HTR-8/SVneo (cell line): Measurements from ENCODE around the gene IL1RAPL1.

Source experiments
- DNase-seq: peaks from one replicate; pipeline ENCODE4 v3.0.0; 2011; ENCODE audit warnings: low spot score, mixed read lengths; ENCODE audit not compliant: insufficient read length
- FAIRE-seq: peaks from 2 replicates; lab custom pipeline; 2011; peaks lifted over from hg19 to GRCh38; lab: Jason Lieb, UNC

IL1RAPL1 gene

DNA sequence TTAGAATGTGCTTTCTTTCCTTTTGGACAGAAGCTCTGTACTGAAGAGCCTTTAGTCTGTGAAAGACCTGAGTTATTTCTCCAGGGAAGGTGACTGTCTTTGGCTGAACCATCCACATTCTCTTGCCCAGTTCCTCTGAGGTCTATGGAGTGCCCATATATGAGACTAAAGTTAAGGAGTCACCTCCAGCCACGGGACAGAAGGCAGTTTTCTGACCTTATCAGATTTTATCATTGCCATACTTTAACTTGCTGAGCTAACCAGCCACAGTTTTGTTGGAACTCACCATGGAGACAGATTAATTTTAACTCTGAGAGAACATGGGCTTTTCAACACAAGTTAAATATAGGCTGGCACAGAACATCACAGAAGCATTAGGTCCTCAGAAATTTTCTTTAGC lies 26.3 kb downstream of the IL1RAPL1 start:
- FAIRE-seq (no peak), DNase-seq (no peak)

GRCh38 chrX:28625223-28625622 lies 38.0 kb downstream of the IL1RAPL1 start:
- DNase-seq = no peak
- FAIRE-seq = no peak

- DNase-seq (no peak), FAIRE-seq (no peak)
Observed at GRCh38 chrX:28626515-28626914, 39.3 kb downstream of the IL1RAPL1 start.

DNA sequence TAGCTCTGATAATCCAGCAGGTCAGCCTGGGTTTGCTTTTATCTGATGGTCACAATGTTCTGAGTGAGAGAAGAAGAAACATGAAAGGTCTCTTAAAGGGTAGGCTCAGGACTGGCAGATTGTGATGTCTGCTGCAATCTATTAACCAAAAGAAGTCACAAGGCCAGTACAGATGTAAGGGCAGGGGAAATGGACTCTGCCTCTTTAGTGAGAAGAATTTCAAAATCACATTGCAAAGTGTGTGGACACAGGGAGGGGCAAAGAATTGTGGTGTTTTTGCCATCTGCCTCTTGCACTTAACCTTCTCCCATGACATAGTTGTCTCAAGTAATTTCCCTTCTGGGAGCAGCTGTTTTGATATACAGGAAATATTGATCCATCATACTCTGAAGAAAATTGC lies 40.9 kb downstream of the IL1RAPL1 start:
- FAIRE-seq (no peak), DNase-seq (no peak)

DNA sequence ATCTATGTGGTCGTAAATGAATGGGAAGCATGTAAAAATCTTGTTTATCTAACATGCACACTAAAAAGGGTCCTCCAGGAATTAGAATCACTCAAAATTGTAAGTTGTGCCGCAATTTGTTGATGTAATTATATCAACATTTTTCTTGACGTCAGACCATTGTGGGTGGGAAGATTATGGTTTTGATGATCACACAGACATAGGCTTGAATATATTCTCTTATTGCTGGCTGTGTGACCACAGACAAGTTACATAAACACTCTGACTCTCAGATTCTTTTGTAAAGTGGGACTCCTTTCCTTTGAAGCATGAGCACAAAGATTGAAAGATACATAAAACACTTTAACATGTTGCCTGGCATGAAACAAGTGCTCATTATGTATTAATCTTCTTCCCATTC lies 51.5 kb downstream of the IL1RAPL1 start:
- FAIRE-seq (no peak), DNase-seq (no peak)

- no peak for DNase-seq
- FAIRE-seq = no peak
Observed at GRCh38 chrX:28639451-28639850, 52.2 kb downstream of the IL1RAPL1 start.

DNA sequence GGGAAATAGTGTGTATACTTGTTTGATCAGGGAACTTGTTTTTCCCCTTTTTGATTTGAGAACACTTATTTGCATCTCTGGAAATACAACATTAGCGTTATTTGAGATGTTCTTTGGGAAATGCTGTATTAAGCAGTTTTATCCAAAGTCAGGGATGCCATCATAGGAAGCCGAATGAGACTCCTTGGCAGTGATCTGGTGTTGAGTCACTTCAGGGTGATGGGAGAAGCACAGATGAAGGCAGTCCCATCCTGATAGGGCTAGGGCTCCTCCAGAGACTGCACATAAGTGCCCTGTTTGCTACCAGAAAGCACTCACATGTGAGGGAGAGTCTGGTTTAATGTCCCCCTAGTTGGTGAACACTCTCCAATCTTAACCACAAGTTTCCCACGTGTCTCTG lies 62.3 kb downstream of the IL1RAPL1 start:
- DNase-seq (no peak), FAIRE-seq (no peak)

DNA sequence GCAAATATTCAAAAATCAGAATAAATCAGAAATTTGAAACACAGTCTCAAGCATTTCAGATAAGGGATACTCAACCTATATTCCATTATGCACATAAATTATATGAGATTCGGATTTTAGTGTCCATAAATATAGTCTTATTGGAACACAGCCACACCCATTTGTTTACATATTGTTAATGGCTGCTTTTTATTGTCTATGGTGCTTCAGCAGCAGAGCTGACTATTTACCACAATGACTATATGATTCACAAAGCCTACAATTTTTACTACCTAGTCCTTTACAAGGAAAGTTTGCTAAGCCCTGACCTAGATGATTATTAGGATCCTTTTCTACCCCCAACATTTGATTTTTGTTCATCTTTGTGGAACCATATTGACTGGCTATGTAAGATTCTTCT lies 63.9 kb downstream of the IL1RAPL1 start:
- FAIRE-seq (no peak), DNase-seq (no peak)

- FAIRE-seq = no peak
Observed at GRCh38 chrX:28659269-28659668, 72.0 kb downstream of the IL1RAPL1 start.

DNA sequence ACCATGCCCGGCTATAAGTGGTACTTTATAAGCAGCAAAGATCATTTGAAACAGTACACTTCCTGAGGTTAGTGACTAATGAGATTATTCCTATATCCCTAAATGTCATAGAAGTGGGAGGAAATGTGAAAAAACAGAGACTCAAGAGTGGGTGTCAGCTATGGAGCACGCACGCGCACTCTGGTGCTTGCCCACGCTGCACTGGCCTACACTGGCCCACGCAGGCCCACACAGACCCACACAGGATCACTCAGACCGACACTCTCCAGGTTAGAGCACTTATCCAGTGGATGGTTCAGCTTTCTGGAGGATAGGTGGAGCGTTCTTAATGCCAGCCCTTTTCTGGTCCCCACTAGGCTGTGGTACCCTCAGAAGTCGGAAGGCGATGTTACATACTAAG lies 78.5 kb downstream of the IL1RAPL1 start:
- FAIRE-seq = no peak
- DNase-seq = no peak

More at GRCh38 chrX:28659269-28659668, 72.0 kb downstream of the IL1RAPL1 start:
- DNase-seq = no peak

- DNase-seq = no peak
- FAIRE-seq = no peak
Observed at GRCh38 chrX:28668303-28668702, 81.1 kb downstream of the IL1RAPL1 start.

DNA sequence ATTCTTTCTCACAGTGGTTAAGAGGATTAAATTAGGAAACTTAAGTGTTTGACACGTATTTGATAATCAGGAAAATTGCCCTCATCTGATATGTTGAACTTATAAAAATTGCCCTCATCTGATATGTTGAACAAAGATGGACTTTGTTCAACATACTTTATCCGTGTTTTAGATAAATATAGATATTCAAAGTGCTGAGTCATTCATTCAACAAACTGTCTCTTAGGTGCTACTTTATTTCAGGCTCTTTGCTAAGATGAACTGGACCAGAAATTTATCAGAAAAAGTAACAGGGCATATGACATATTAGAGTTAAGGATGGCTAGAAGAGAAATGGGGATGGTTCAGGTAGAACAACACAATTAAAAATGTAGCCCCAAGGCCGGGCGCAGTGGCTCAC lies 81.7 kb downstream of the IL1RAPL1 start:
- FAIRE-seq (no peak), DNase-seq (no peak)

- no peak for DNase-seq
- no peak for FAIRE-seq
Observed at GRCh38 chrX:28670074-28670473, 82.8 kb downstream of the IL1RAPL1 start.

GRCh38 chrX:28675173-28675572 lies 87.9 kb downstream of the IL1RAPL1 start:
- FAIRE-seq (no peak), DNase-seq (no peak)

DNA sequence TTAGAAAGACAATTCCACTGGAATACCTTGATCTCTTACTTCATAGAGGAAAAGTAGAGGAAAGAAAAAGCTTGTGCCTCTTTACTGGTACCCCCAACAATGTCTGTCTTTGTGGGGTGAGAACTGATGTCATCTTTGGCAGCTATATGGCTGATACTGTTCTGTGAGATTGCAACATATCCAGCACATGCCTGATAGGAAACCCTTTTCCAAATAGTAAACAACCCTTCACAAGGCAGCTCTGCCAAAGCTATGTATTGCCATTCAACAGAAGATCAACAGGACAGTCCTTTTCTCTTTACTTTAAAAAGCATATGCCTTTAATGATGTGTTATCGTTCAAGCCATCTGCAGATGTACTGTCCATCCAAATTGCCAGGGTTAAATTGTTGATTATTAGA lies 105.9 kb downstream of the IL1RAPL1 start:
- FAIRE-seq (no peak), DNase-seq (no peak)

DNA sequence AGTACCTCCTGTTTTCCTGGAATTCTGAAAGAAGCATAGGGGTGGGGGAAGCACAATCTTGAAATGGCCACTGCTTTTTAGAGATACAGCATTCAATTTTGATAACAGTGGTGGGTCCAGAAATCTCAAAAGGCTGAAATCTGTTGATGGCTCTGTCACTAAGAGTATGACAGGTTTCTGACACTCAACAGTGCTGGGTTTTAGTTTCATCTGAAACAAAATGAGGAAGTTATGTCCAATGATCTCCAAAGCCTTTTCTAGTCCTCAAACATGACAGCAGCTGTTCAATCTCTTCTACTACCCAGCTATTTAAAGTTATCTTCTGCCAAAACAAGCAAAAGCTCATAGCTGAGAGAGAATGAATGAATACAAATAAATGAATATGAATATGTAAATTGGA lies 110.5 kb downstream of the IL1RAPL1 start:
- DNase-seq (no peak), FAIRE-seq (no peak)

DNA sequence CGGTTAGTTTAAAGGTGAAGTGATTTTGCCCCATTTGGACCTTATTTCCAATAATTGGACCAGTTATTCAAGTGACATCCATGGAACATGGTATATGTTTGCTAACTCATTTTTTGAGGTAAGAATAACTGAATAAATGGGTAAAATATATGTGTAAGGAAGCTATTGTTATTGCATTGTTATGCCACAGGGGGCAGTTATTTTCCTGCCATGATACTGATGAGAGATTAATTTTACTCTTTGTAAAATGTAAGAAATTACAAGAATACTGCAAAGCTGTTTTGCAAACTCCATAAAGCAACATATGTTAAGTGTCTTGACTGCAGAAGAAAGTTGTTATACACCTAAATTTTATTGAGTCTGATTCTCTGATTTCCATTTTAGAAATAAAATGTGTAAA lies 114.0 kb downstream of the IL1RAPL1 start:
- no peak for DNase-seq
- FAIRE-seq = no peak

DNA sequence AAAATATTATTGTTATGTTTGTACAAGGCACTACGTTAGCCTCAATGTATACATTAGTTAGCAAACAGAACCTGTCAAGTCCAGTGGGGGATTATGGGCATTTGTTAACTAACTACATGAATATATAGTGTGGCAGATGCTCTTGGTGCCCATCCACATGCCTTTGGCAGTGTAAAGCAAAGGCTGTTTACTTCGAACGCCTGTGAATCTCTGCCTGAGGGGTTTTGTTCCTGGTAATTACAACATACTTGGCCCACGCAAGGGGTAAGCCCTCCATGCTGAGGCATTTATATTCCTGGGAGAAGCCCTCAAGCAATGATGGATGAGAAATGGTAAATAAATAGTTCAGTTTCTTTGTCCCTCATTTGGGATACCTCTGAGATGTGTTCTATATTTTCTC lies 119.7 kb downstream of the IL1RAPL1 start:
- no peak for FAIRE-seq
- no peak for DNase-seq

DNA sequence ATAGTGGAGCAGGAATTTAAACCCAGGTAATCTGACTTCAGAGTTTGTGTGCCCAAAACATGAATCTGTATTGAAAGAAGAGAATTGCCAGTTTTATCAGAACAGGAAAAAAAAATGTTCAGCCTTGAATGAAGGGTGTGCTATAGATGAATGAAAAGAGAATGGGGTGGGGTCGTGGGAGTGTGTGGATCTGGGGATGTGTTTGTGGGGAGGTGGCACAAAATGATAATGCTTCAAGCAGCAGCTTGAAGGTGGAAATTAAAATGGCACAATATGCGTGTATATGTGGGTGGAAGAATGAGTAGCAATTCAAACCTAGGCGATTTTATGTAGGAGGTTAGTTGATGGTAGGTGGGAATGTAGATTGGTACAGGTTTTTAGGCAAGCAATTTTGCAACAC lies 122.2 kb downstream of the IL1RAPL1 start:
- no peak for DNase-seq
- FAIRE-seq = no peak

GRCh38 chrX:28717864-28718263 lies 130.6 kb downstream of the IL1RAPL1 start:
- FAIRE-seq = no peak

GRCh38 chrX:28718450-28718849 lies 131.2 kb downstream of the IL1RAPL1 start:
- DNase-seq = no peak
- FAIRE-seq = no peak

More at GRCh38 chrX:28717864-28718263, 130.6 kb downstream of the IL1RAPL1 start:
- no peak for DNase-seq

DNA sequence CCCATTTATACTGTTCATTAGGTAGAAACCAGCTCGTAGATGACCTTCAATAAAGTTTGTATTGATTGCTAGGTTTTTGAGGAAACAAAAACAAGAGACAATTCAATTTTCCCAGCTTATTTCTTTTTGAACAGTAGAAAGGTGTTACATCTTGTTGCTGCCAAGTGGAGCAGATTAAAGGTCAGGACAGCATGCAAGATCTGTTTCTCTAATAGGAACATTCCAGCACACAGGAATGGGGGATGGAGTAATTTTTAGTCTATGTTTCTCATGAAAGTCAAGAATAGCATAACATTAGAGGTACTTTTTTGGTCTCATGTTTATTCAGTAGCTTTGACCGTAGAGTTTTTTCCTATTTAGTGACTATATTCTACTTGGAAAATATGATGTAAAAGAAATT lies 132.4 kb downstream of the IL1RAPL1 start:
- DNase-seq (no peak), FAIRE-seq (no peak)

- FAIRE-seq (no peak), DNase-seq (no peak)
Observed at GRCh38 chrX:28752330-28752729, 165.1 kb downstream of the IL1RAPL1 start.
